GM12878 (cell line): ENCODE measurements around the gene AHNAK2. TPM values are rescaled to one million over a fixed set of nuclear protein-coding genes. Genes with fewer than 3 reads are reported as not detected.
A peak's percentile ranks its signal among the peaks of the same experiment; 100 is the strongest.

Experiments
- ATAC-seq: fragments of 200-7000 bp; cut with Tn5 transposase; 3 replicates; pipeline ENCODE4 v1.9.1; 2020; ENCODE audit warnings: mild to moderate bottlenecking, moderate library complexity
- BruUV-seq: library from RNA; stranded (reverse); fragments of 400-500 nt; replicated peaks from 2 replicates; lab custom pipeline; 2021; lab: Mats Ljungman, UMichigan
- CTCF ChIA-PET: fragments of 300-600 bp; sonication (Branson Sonifier 250); formaldehyde crosslinking; extraction: SDS; loops from one replicate; lab custom pipeline; 2021; ENCODE audit warnings: inconsistent platforms; lab: Yijun Ruan, JAX
- POLR2A ChIA-PET: fragments of 350-600 bp; formaldehyde crosslinking; extraction: SDS; loops from one replicate; lab custom pipeline; 2021; ENCODE audit warnings: inconsistent platforms; lab: Charles Lee
- RAD21 ChIA-PET: fragments of 300-600 bp; sonication (Branson Sonifier 250); formaldehyde crosslinking; loops from one replicate; lab custom pipeline; 2023; ENCODE audit warnings: antibody characterized with exemption; ENCODE audit not compliant: unreplicated experiment; lab: Charles Lee
- SMC1A ChIA-PET: fragments of 300-600 bp; sonication (Branson Sonifier 250); formaldehyde crosslinking; loops from one replicate; lab custom pipeline; 2023; ENCODE audit not compliant: unreplicated experiment, uncharacterized antibody; lab: Charles Lee
- DNase-seq: peaks from one replicate; pipeline ENCODE4 v3.0.0-alpha.2; 2011; ENCODE audit warnings: low read depth, low spot score
- FAIRE-seq: peaks from 3 replicates; lab custom pipeline; 2011; peaks lifted over from hg19 to GRCh38; lab: Jason Lieb, UNC
- H2AFZ ChIP-seq: 2 replicates; pipeline ENCODE4 v1.6.0; 2011; ENCODE audit warnings: low read depth, low read length, control low read depth; ENCODE audit not compliant: control insufficient read depth
- H3K27ac ChIP-seq: 2 replicates; pipeline ENCODE4 v1.5.1; 2011; ENCODE audit warnings: control low read depth; ENCODE audit not compliant: control insufficient read depth, insufficient read depth
- H3K27me3 ChIP-seq, 2 experiments: replicated peaks in 1 of 2; 2 replicates each; pipeline versions ENCODE4 v1.6.0 to v1.6.1; 2011; ENCODE audit warnings: low read length in 1 of 2; ENCODE audit not compliant: control insufficient read depth in 2 of 2, insufficient read depth in 2 of 2
- H3K36me3 ChIP-seq, 2 experiments: 2 replicates each; pipeline ENCODE4 v1.5.1; 2011; ENCODE audit warnings: low read length in 1 of 2; ENCODE audit not compliant: control insufficient read depth in 2 of 2, insufficient read depth in 2 of 2
- H3K4me1 ChIP-seq: 2 replicates; pipeline ENCODE4 v1.6.1; 2011; ENCODE audit warnings: mild to moderate bottlenecking, low read length, moderate library complexity, mixed read lengths; ENCODE audit not compliant: control insufficient read depth, insufficient read depth
- H3K4me2 ChIP-seq: 2 replicates; pipeline ENCODE4 v1.6.0; 2011; ENCODE audit warnings: control low read depth; ENCODE audit not compliant: control insufficient read depth, insufficient read depth
- H3K4me3 ChIP-seq: fragments of 200-600 bp; sonication (generic); 2 replicates; pipeline ENCODE4 v1.5.1; 2016
- H3K79me2 ChIP-seq: 2 replicates; pipeline ENCODE4 v1.6.0; 2011; ENCODE audit warnings: low read length; ENCODE audit not compliant: control insufficient read depth, insufficient read depth
- H3K9ac ChIP-seq: 2 replicates; pipeline ENCODE4 v1.8.0; 2011; ENCODE audit warnings: low read length, control low read depth, mixed read lengths; ENCODE audit not compliant: control insufficient read depth, insufficient read depth
- H3K9me3 ChIP-seq: replicated peaks from 3 replicates; pipeline ENCODE4 v1.5.1; 2011; ENCODE audit warnings: mild to moderate bottlenecking, low read length; ENCODE audit not compliant: control insufficient read depth, insufficient read depth
- H4K20me1 ChIP-seq: 2 replicates; pipeline ENCODE4 v1.6.0; 2011; ENCODE audit not compliant: control insufficient read depth, insufficient read depth
- ATF7 ChIP-seq: fragments of 450-650 bp; IDR thresholded peaks from 2 replicates; pipeline ENCODE4 v1.6.1; 2016; ENCODE audit warnings: low read depth, mild to moderate bottlenecking
- BACH1 ChIP-seq: fragments of 450-650 bp; IDR thresholded peaks from 2 replicates; pipeline ENCODE4 v1.6.1; 2017; ENCODE audit warnings: mild to moderate bottlenecking, borderline replicate concordance
- CBX5 ChIP-seq: sonication (generic); IDR thresholded peaks from 2 replicates; pipeline ENCODE4 v1.6.1; 2016; ENCODE audit warnings: low read depth, moderate library complexity, mild to moderate bottlenecking, inconsistent platforms
- CREM ChIP-seq: IDR thresholded peaks from 2 replicates; pipeline ENCODE4 v1.6.1; 2014; ENCODE audit warnings: antibody characterized with exemption, low read depth
- EGR1 ChIP-seq, 2 experiments: IDR thresholded peaks; 1 replicate in 1 of 2; 2 replicates in 1 of 2; pipeline ENCODE4 v1.6.1; 2011 to 2012; ENCODE audit warnings: low read depth in 2 of 2, low read length in 2 of 2, borderline replicate concordance in 1 of 2, mild to moderate bottlenecking in 1 of 2, moderate library complexity in 1 of 2
- HDGF ChIP-seq: fragments of 450-650 bp; IDR thresholded peaks from 2 replicates; pipeline ENCODE4 v1.6.1; 2016; ENCODE audit warnings: antibody characterized with exemption
- IKZF1 ChIP-seq: fragments of 450-650 bp; conservative IDR thresholded peaks from 2 replicates; pipeline ENCODE4 v1.6.1; 2017; ENCODE audit warnings: antibody characterized with exemption, mild to moderate bottlenecking
- JUND ChIP-seq: IDR thresholded peaks from 2 replicates; pipeline ENCODE4 v1.6.1; 2012; ENCODE audit warnings: low read depth, mild to moderate bottlenecking, low read length, improper control_type of control experiment, moderate library complexity
- KAT2A ChIP-seq: conservative IDR thresholded peaks from 2 replicates; pipeline ENCODE4 v1.6.1; 2011; ENCODE audit warnings: low read depth, low read length; ENCODE audit not compliant: control insufficient read depth
- LARP7 ChIP-seq: fragments of 450-650 bp; IDR thresholded peaks from 2 replicates; pipeline ENCODE4 v1.6.1; 2017; ENCODE audit warnings: mild to moderate bottlenecking
- MYC ChIP-seq: IDR thresholded peaks from 2 replicates; pipeline ENCODE4 v1.6.1; 2011; ENCODE audit warnings: mild to moderate bottlenecking, low read length, moderate library complexity, inconsistent platforms; ENCODE audit not compliant: insufficient read depth, insufficient replicate concordance, insufficient read length, severe bottlenecking
- NFYA ChIP-seq: IDR thresholded peaks from 2 replicates; pipeline ENCODE4 v1.6.1; 2011; ENCODE audit warnings: low read depth, mild to moderate bottlenecking, low read length, improper control_type of control experiment, borderline replicate concordance
- NR2C1 ChIP-seq: fragments of 450-650 bp; IDR thresholded peaks from 2 replicates; pipeline ENCODE4 v1.6.1; 2017; ENCODE audit warnings: antibody characterized with exemption, mild to moderate bottlenecking, moderate library complexity
- PBX3 ChIP-seq: IDR thresholded peaks from 2 replicates; pipeline ENCODE4 v1.6.1; 2011; ENCODE audit warnings: mild to moderate bottlenecking, low read depth, low read length, moderate library complexity; ENCODE audit not compliant: insufficient replicate concordance
- POLR2A ChIP-seq: IDR thresholded peaks from 2 replicates; pipeline ENCODE4 v1.6.1; 2011; ENCODE audit warnings: low read depth, mild to moderate bottlenecking, low read length
- POLR2AphosphoS2 ChIP-seq: IDR thresholded peaks from 2 replicates; pipeline ENCODE4 v1.6.1; 2011; ENCODE audit warnings: low read depth, mild to moderate bottlenecking, low read length, improper control_type of control experiment, moderate library complexity
- SIN3A ChIP-seq: IDR thresholded peaks from 2 replicates; pipeline ENCODE4 v1.6.1; 2012; ENCODE audit warnings: low read depth, low read length, improper control_type of control experiment
- SMC3 ChIP-seq: IDR thresholded peaks from 2 replicates; pipeline ENCODE4 v1.6.1; 2011; ENCODE audit warnings: low read length, improper control_type of control experiment, borderline replicate concordance
- SRF ChIP-seq, 2 experiments: IDR thresholded peaks; 2 replicates each; pipeline ENCODE4 v1.6.1; 2011; ENCODE audit warnings: low read depth in 2 of 2, low read length in 2 of 2, mild to moderate bottlenecking in 1 of 2, moderate library complexity in 1 of 2
- YY1 ChIP-seq: IDR thresholded peaks from 2 replicates; pipeline ENCODE4 v1.6.1; 2011; ENCODE audit warnings: low read depth, mild to moderate bottlenecking, low read length
- ZBED1 ChIP-seq: IDR thresholded peaks from 2 replicates; pipeline ENCODE4 v1.6.1; 2016; ENCODE audit warnings: borderline replicate concordance
- ZNF24 ChIP-seq: fragments of 450-650 bp; IDR thresholded peaks from 2 replicates; pipeline ENCODE4 v1.6.1; 2017; ENCODE audit warnings: antibody characterized with exemption, mild to moderate bottlenecking
- WGBS: methylation state at CpG from one replicate; pipeline ENCODE4 v1.1.6; 2016; ENCODE audit warnings: low lambda C conversion rate; ENCODE audit not compliant: insufficient replicate concordance, insufficient coverage; ENCODE audit errors: missing lambda C conversion rate; 5-methylcytosine and 5-hydroxymethylcytosine counted together
- in situ Hi-C: fragments of 300-500 bp; cut with MboI; formaldehyde crosslinking; loops from 9 replicates; pipeline ENCODE4 v1.14.3; 2018; ENCODE audit warnings: mixed read lengths
- intact Hi-C: fragments of 100-400 bp; cut with micrococcal nuclease; formaldehyde crosslinking; loops from one replicate; pipeline ENCODE4 v1.14.2; 2022; ENCODE audit not compliant: unreplicated experiment
- polyA plus RNA-seq, 11 experiments: library from polyadenylated mRNA; depleted of rRNA in 4 of 11; unstranded in 6 of 11; stranded (reverse) in 5 of 11; fragments of >200 nt; fragmentation: Nextera tagmentation in 4 of 11; fragmentation: Illumina TruSeq in 1 of 11; extraction: Ambion mirVana in 4 of 11; extraction: Trizol in 1 of 11; gene quantifications; 1 replicate in 1 of 11; 2 replicates in 10 of 11; pipeline versions ENCODE4 v1.2.1 to v1.2.3, GENCODE V29; 2011 to 2016; ENCODE audit warnings: inconsistent platforms in 2 of 11, missing spikeins in 2 of 11, low read depth in 1 of 11
- total RNA-seq, 4 experiments: library from RNA; depleted of rRNA in 3 of 4; stranded (reverse); fragments of >200 nt in 3 of 4; fragmentation: Illumina TruSeq in 1 of 4; extraction: Trizol in 1 of 4; gene quantifications; 2 replicates each; pipeline versions ENCODE4 v1.2.1 to v1.2.3, GENCODE V29; 2013 to 2021
- TF ChIP-seq, protein P1 (sequence below): fragments of 450-650 bp; IDR thresholded peaks from 2 replicates; pipeline ENCODE4 v1.6.1; 2016; ENCODE audit warnings: mild to moderate bottlenecking

The AHNAK2 gene
- total and polyA plus RNA-seq, 10 of the 15 experiments (the other 5 are each of a cell fraction or from before 2014, with no cell fraction given) = 0.03 to 0.10 TPM; not detected in 8

DNA sequence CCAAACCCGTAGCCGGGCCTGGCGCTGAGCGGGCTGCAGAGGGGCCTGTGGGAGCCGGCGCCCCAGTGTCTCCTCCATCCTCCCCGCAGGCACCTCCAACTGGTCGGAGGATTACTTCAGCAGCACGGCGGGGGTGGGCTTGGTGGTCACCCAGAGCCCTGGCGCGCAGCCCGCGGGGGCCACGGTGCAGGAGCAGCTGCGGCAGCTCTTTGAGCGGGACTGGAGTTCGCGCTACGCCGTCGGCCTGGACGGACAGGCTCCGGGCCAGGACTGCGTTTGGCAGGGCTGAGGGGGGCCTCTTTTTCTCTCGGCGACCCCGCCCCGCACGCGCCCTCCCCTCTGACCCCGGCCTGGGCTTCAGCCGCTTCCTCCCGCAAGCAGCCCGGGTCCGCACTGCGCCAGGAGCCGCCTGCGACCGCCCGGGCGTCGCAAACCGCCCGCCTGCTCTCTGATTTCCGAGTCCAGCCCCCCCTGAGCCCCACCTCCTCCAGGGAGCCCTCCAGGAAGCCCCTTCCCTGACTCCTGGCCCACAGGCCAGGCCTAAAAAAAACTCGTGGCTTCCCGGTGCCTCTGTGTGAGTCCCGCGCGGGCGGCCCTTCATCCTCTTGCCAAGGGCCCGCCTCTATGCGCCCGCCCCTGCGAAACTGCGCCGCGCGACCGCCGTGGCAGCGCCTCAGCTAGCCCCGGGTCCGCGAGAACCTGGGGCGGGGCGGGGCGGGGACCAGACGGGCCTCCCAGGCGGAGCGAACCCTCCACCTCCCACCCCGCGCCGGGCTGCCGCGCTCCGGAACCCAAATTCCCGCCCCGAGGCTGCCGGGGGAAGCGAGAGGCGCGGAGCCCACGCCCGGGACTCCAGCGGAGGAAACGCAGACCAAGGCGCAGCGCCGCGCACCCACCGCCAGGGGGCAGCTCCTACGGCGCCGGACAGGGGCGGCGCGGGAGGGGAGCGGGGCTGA, 45.2 kb downstream of the AHNAK2 start:
- in situ Hi-C loops = no loop called here
- BruUV-seq = no TSS peak
- Histone ChIP-seq H3K4me1 (no peaks in the 10 kb centered on the region), H4K20me1 (no peaks in the 10 kb centered on the region; the same call in 1 of the 2 replicates), H3K79me2 (no peaks in the 10 kb centered on the region), H3K9me3 (no peaks in the 10 kb centered on the region), H3K4me2 (peak overlapping the region; percentile 55; the same call in 1 of the 2 replicates), H3K27ac (no peak overlapping the region), H3K36me3 (no peaks in the 10 kb centered on the region), H3K9ac (no peak overlapping the region), H3K4me3 (peak overlapping the region; percentile 34; the same call in 1 of the 2 replicates), H3K27me3 (peaks cover 9 to 11% of the 10 kb centered on the region in 2 experiments), H2AFZ (peak overlapping the region; percentile 5; the same call in 1 of the 2 replicates)
- ChIA-PET RAD21 (interaction anchor here (1.2 kb wide), 1 partner anchor 33 kb away, joined by 3 read pairs; no protein-coding TSS in a partner anchor), POLR2A (interaction anchor here (0.5 kb wide), 1 partner anchor 34 kb away, joined by 3 read pairs; no protein-coding TSS in a partner anchor), CTCF (interaction anchor here (1.0 kb wide), 1 partner anchor 9 kb away, joined by 6 read pairs; the partner anchor contains the start of gene PLD4), SMC1A (no interaction called here)
- intact Hi-C loops = loop anchor here (5.0 kb wide), 1 partner anchor 36 kb away; no protein-coding TSS in a partner anchor
- DNase-seq (no peak), ATAC-seq (peak; percentile 89), FAIRE-seq (no peak)
- WGBS = 35% methylated on average over 53 of the region's 100 CpGs
- TF ChIP-seq ATF7 = no peak
- TF ChIP-seq, protein P1, sequence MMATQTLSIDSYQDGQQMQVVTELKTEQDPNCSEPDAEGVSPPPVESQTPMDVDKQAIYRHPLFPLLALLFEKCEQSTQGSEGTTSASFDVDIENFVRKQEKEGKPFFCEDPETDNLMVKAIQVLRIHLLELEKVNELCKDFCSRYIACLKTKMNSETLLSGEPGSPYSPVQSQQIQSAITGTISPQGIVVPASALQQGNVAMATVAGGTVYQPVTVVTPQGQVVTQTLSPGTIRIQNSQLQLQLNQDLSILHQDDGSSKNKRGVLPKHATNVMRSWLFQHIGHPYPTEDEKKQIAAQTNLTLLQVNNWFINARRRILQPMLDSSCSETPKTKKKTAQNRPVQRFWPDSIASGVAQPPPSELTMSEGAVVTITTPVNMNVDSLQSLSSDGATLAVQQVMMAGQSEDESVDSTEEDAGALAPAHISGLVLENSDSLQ = no peak
- TF ChIP-seq SIN3A = no peak
- no peak for TF ChIP-seq CREM
- peak in 1 of 2 experiments; percentile 57; a peak in 2 of 3 replicates for TF ChIP-seq EGR1 (IDR thresholded peaks at IDR 0.05; ENCODE audit: borderline replicate concordance in 1 of 2, low read depth in 2 of 2, low read length in 2 of 2)
- peak; percentile 55; the same call in 1 of the 2 replicates for TF ChIP-seq YY1
- peak; percentile 75 for TF ChIP-seq LARP7
- peak; percentile 48; the same call in 1 of the 2 replicates for TF ChIP-seq POLR2A
- TF ChIP-seq NFYA = no peak
- no peak for TF ChIP-seq JUND
- no peak for TF ChIP-seq NR2C1
- TF ChIP-seq POLR2AphosphoS2 = no peak
- no peak for TF ChIP-seq ZNF24
- no peak for TF ChIP-seq ZBED1
- no peak for TF ChIP-seq PBX3
- peak; percentile 38; the same call in 1 of the 2 replicates for TF ChIP-seq SMC3
- TF ChIP-seq CBX5 = peak; percentile 39; the same call in 1 of the 2 replicates
- no peak for TF ChIP-seq MYC
- TF ChIP-seq KAT2A = no peak
- TF ChIP-seq HDGF = no peak
- TF ChIP-seq BACH1 = 0 out of 2 replicates have a peak, but pooled peaks have one; percentile 42
- peak; percentile 63; the same call in 1 of the 2 replicates for TF ChIP-seq IKZF1
- TF ChIP-seq SRF (IDR thresholded peaks at IDR 0.05; ENCODE audit: low read depth in 2 of 2, low read length in 2 of 2) = 0 out of 4 replicates have a peak, but pooled peaks of 1 of the 2 experiments have one; percentile 50
